Neural cell (in vitro differentiated cells): ENCODE results near the gene TRIM44.

ENCODE experiments used
- CTCF ChIP-seq: fragments of 450-650 bp; IDR thresholded peaks from 2 replicates; pipeline ENCODE4 v1.5.1; 2014; ENCODE audit warnings: antibody characterized with exemption, mild to moderate bottlenecking, moderate library complexity; ENCODE audit not compliant: poor library complexity, severe bottlenecking
- EZH2 ChIP-seq: fragments of 200-600, 300-800 bp; shearing (Covaris generic), sonication (generic); IDR thresholded peaks from 2 replicates; pipeline ENCODE4 v1.6.1; 2014; ENCODE audit warnings: antibody characterized with exemption, low read length, borderline replicate concordance, mild to moderate bottlenecking; ENCODE audit not compliant: insufficient read depth, poor library complexity, severe bottlenecking

GRCh38 chr11:35752115-35752514 is 89.5 kb downstream of the TRIM44 start:
- TF ChIP-seq EZH2 (no peak), CTCF (no peak)
